Activated CD8-positive, alpha-beta T cell treated with anti-CD3 and anti-CD28 coated beads for 36 hours (primary cell): ENCODE results near the gene KRTAP12-3. TPM values are rescaled to one million over a fixed set of nuclear protein-coding genes. Genes with fewer than 3 reads are reported as not detected.

Experiments used
- ATAC-seq: fragments of 200-7000 bp; cut with Tn5 transposase; one replicate; pipeline ENCODE4 v1.10.0; 2021; ENCODE audit warnings: mild to moderate bottlenecking, moderate library complexity
- CTCF ChIA-PET: fragments of 350-600 bp; sonication (Branson Sonifier 250); formaldehyde crosslinking; loops from one replicate; lab custom pipeline; 2021; ENCODE audit warnings: antibody characterized with exemption; lab: Charles Lee
- POLR2A ChIA-PET: fragments of 350-600 bp; sonication (Branson Sonifier 250); formaldehyde crosslinking; loops from one replicate; lab custom pipeline; 2021; ENCODE audit warnings: antibody characterized with exemption; lab: Charles Lee
- DNase-seq: peaks from one replicate; pipeline ENCODE4 v3.0.0-alpha.2; 2020
- H3K27ac Mint-ChIP-seq: one replicate; pipeline ENCODE4 v1.8.0; 2021; ENCODE audit warnings: mild to moderate bottlenecking, mixed read lengths
- H3K27me3 Mint-ChIP-seq: one replicate; pipeline ENCODE4 v1.8.0; 2021; ENCODE audit warnings: mixed read lengths
- H3K36me3 Mint-ChIP-seq: one replicate; pipeline ENCODE4 v1.8.0; 2021; ENCODE audit warnings: low read depth, mixed read lengths
- H3K4me1 Mint-ChIP-seq: one replicate; pipeline ENCODE4 v1.8.0; 2021; ENCODE audit warnings: low read depth, mixed read lengths
- H3K4me3 Mint-ChIP-seq: one replicate; pipeline ENCODE4 v1.8.0; 2021; ENCODE audit warnings: mild to moderate bottlenecking, moderate library complexity, mixed read lengths
- H3K9me3 Mint-ChIP-seq: one replicate; pipeline ENCODE4 v1.8.0; 2021; ENCODE audit warnings: mixed read lengths
- intact Hi-C: fragments of 100-400 bp; cut with micrococcal nuclease; formaldehyde crosslinking; loops from one replicate; pipeline ENCODE4 v1.10.0; 2022
- total RNA-seq, 2 experiments: library from RNA; stranded (reverse); gene quantifications; one replicate each; pipeline ENCODE4 v1.2.3, GENCODE V29; 2021
- TF ChIP-seq, protein P1 (sequence below): fragments of 200-600 bp; IDR thresholded peaks from one replicate; pipeline ENCODE4 v1.8.0; 2022; ENCODE audit warnings: antibody characterized with exemption, mild to moderate bottlenecking

The KRTAP12-3 gene
- total RNA-seq, 2 experiments from 2014 or later, result not detected

DNA sequence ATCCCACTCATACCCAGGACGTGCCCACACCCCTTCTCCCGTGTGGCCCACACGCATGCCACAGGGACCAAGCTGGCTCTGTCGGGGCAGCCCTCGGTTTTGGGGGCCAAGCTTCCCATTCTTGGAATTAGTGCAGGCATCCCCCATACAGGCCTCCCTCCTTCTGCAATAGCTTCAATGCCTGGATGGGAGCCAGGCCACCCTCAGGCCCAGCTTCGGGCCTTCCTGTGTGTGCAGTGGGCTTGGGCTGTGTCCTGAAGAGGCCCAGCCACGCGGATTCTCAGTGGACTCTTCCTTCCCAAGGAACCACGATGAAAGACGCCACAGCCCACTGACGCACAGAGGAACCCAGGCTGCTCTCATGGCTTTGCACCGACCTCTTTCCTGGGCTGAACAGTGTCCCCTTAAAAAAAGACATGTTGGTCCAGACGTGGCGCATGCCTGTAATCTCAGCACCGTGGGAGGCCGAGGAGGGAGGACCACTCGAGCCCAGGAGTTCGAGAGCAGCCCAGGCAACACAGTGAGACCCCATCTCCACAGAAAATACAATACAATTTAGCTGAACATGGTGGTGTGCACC lies 8.1 kb upstream of the KRTAP12-3 start:
- CTCF ChIA-PET, result interaction anchor here (1.7 kb wide), 1 partner anchor 140 kb away, joined by 4 read pairs; no protein-coding TSS in a partner anchor
- intact Hi-C loops, result no loop called here
- TF ChIP-seq, protein P1, sequence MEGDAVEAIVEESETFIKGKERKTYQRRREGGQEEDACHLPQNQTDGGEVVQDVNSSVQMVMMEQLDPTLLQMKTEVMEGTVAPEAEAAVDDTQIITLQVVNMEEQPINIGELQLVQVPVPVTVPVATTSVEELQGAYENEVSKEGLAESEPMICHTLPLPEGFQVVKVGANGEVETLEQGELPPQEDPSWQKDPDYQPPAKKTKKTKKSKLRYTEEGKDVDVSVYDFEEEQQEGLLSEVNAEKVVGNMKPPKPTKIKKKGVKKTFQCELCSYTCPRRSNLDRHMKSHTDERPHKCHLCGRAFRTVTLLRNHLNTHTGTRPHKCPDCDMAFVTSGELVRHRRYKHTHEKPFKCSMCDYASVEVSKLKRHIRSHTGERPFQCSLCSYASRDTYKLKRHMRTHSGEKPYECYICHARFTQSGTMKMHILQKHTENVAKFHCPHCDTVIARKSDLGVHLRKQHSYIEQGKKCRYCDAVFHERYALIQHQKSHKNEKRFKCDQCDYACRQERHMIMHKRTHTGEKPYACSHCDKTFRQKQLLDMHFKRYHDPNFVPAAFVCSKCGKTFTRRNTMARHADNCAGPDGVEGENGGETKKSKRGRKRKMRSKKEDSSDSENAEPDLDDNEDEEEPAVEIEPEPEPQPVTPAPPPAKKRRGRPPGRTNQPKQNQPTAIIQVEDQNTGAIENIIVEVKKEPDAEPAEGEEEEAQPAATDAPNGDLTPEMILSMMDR, result no peak
- Mint-ChIP-seq H3K36me3 (no peaks in the 10 kb centered on the region), H3K4me1 (peaks cover 18% of the 10 kb centered on the region), H3K27ac (no peak overlapping the region), H3K27me3 (no peaks in the 10 kb centered on the region), H3K9me3 (peaks cover 15% of the 10 kb centered on the region), H3K4me3 (no peak overlapping the region)
- ATAC-seq (no peak), DNase-seq (no peak)
- POLR2A ChIA-PET, result interaction anchor here (0.6 kb wide), 1 partner anchor 227 kb away, joined by 3 read pairs; no protein-coding TSS in a partner anchor

DNA sequence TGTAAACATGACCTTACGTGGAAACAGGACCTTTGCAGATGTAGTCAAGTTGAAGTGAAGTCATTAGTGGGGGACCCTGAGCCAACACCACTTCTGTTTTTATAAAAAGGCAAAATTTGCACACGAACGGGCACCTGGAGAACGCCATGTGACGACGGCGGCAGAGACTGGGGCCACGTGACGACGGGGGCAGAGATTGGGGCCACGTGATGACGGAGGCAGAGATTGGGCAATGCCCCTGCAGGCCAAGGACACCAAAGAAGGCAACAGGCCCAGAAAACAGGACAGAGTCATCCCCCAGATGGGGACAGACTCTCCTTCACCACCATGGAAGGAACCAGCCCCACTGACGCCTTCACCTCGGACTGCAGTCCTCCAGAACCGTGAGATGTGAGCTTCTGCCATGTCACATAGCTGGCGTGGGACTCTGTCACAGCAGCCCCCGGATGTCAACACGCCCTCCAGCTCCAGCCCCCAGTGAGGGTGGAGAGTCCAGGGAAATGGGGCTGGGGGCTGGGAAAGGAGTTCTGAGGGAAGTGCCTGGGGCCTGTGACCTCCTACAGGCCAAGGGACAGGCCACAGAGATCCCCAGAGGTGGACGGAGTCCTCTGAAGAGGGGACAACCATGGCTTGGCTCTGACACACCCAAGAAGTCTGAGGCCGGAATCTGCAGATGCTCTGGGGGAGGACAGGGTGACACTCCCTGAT lies 7.3 kb upstream of the KRTAP12-3 start:
- H3K9me3 Mint-ChIP-seq, result peaks cover 16% of the 10 kb centered on the region
- no peak overlapping the region for H3K4me3 Mint-ChIP-seq
- no peak overlapping the region for H3K27ac Mint-ChIP-seq
- ATAC-seq (no peak), DNase-seq (no peak)
- ChIA-PET CTCF (no interaction called here), POLR2A (no interaction called here)
- H3K36me3 Mint-ChIP-seq, result no peaks in the 10 kb centered on the region
- peaks cover 24% of the 10 kb centered on the region for H3K4me1 Mint-ChIP-seq
- intact Hi-C loops, result no loop called here
- TF ChIP-seq, protein P1, result no peak
- no peaks in the 10 kb centered on the region for H3K27me3 Mint-ChIP-seq

DNA sequence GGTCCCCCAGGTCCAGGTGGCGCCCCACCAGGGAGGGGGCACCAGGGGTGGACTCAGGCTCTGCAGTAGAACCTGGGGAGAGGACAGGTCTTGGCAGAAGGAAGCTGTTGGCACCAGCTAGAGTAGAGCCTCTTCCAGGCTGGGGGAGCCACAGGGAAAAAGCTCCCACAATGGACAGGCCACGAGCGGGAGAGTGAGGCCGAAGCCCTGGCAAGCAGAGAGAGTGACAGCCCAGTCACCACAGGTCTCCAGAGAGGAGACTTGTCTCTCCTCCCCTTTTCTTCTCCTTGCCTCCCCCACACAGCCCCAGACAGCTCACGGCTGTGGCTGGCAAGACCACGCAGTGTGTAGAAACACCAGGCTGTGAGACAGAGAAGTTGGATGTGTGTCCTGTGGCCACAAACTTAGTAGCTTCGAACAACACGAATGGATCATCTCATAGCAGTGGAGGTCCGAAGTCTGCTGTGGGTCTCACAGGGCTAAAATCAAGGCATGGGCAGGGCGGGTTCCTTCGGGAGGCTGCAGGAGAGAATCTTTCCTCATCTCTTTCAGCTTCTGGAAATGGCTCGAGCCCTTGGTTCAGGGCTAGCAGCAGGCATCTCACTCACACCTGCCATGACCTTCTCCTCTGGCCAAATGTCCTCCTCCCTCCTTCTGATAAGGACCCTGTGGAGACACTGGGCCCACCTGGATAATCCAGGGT lies 6.6 kb upstream of the KRTAP12-3 start:
- ATAC-seq, result no peak
- TF ChIP-seq, protein P1, result no peak
- no peak for DNase-seq
- CTCF ChIA-PET, result no interaction called here
- Mint-ChIP-seq H3K27me3 (no peaks in the 10 kb centered on the region), H3K36me3 (peaks cover 6% of the 10 kb centered on the region), H3K4me1 (peaks cover 28% of the 10 kb centered on the region), H3K4me3 (no peak overlapping the region), H3K27ac (no peak overlapping the region), H3K9me3 (peaks cover 20% of the 10 kb centered on the region)
- POLR2A ChIA-PET, result interaction anchor here (0.6 kb wide), 1 partner anchor 562 kb away, joined by 3 read pairs; no protein-coding TSS in a partner anchor
- intact Hi-C loops, result no loop called here

DNA sequence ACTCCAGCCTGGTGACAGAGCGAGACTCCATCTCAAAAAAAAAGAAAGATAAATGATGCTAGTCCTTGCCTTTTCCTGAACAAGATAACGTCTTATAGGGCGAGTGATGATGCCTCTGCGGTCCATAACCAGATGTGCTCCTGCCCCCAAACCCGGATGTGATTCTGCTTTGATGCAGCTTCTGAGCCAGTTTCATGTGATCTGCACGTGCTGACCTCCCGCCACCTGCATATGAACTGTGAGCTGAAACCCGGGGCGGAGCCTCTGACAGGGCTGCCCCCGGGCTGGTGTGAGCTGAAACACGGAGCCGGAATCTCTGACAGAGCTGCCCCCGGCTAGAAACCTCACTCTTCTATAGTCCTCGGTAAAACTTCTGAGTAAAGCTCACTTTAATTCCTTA lies 4.6 kb upstream of the KRTAP12-3 start:
- DNase-seq, result no peak

More for the DNA sequence above, 4.6 kb upstream of the KRTAP12-3 start:
- TF ChIP-seq, protein P1, result no peak
- ChIA-PET POLR2A (no interaction called here), CTCF (no interaction called here)
- Mint-ChIP-seq H3K4me1 (peaks cover 41% of the 10 kb centered on the region), H3K4me3 (no peak overlapping the region), H3K36me3 (peaks cover 25% of the 10 kb centered on the region), H3K27ac (no peak overlapping the region), H3K27me3 (no peaks in the 10 kb centered on the region), H3K9me3 (peaks cover 37% of the 10 kb centered on the region)
- intact Hi-C loops, result no loop called here
- ATAC-seq, result no peak
